HUDEP-2 (cell line): Measurements from ENCODE around the gene CPED1.

ENCODE experiments used
- DNase-seq, 76 experiments: peaks; one replicate each; lab custom pipeline; 2025; ENCODE audit not compliant: unreplicated experiment in 76 of 76; lab: John Stamatoyannopoulos, UW

The CPED1 gene

GRCh38 chr7:121082400-121083101, 94.0 kb downstream of the CPED1 start:
- DNase-seq: no peak

GRCh38 chr7:121083138-121083789, 94.8 kb downstream of the CPED1 start:
- peak in 20 of 76 experiments; percentile 10 to 48 (median 26) for DNase-seq

- DNase-seq: no peak
These were observed 95.3 kb downstream of the CPED1 start for GRCh38 chr7:121083790-121084251.

- no peak for DNase-seq
These were observed 95.7 kb downstream of the CPED1 start for GRCh38 chr7:121084256-121084655.

- DNase-seq: no peak
These were observed 96.3 kb downstream of the CPED1 start for GRCh38 chr7:121084748-121085336.

GRCh38 chr7:121085922-121086321, 97.4 kb downstream of the CPED1 start:
- DNase-seq: no peak

- DNase-seq: no peak
These were observed 100.4 kb downstream of the CPED1 start for GRCh38 chr7:121088870-121089269.

- DNase-seq: no peak
These were observed 106.3 kb downstream of the CPED1 start for GRCh38 chr7:121094829-121095228.

GRCh38 chr7:121097577-121097976, 109.1 kb downstream of the CPED1 start:
- no peak for DNase-seq

GRCh38 chr7:121099572-121099971, 111.1 kb downstream of the CPED1 start:
- DNase-seq: peak in 1 of 76 experiments; percentile 7

GRCh38 chr7:121101083-121101482, 112.6 kb downstream of the CPED1 start:
- DNase-seq: no peak

GRCh38 chr7:121101621-121102020, 113.1 kb downstream of the CPED1 start:
- no peak for DNase-seq

- DNase-seq: no peak
These were observed 114.1 kb downstream of the CPED1 start for GRCh38 chr7:121102619-121103018.

GRCh38 chr7:121103086-121103485, 114.6 kb downstream of the CPED1 start:
- DNase-seq: no peak

- DNase-seq: no peak
These were observed 115.1 kb downstream of the CPED1 start for GRCh38 chr7:121103579-121103978.

- DNase-seq: no peak
These were observed 116.8 kb downstream of the CPED1 start for GRCh38 chr7:121105262-121105661.

GRCh38 chr7:121107923-121108498, 119.5 kb downstream of the CPED1 start:
- peak in 35 of 76 experiments; percentile 3 to 70 (median 48) for DNase-seq

GRCh38 chr7:121109145-121109544, 120.6 kb downstream of the CPED1 start:
- no peak for DNase-seq

GRCh38 chr7:121113288-121113687, 124.8 kb downstream of the CPED1 start:
- no peak for DNase-seq

GRCh38 chr7:121116396-121116795, 127.9 kb downstream of the CPED1 start:
- DNase-seq: no peak

GRCh38 chr7:121119047-121119446, 130.5 kb downstream of the CPED1 start:
- no peak for DNase-seq
